Esophagus squamous epithelium (tissue), 5 donors: ENCODE measurements around the gene TMEM8B. TPM values are rescaled to one million over a fixed set of nuclear protein-coding genes. Genes with fewer than 3 reads are reported as not detected.

Source experiments
- DNase-seq: peaks from one replicate; lab custom pipeline; 2025; lab: John Stamatoyannopoulos, UW
- H3K27ac ChIP-seq, 4 donors: fragments of 200-600 bp; sonication (generic); one replicate each; pipeline ENCODE4 v1.5.1; 2016 to 2019; ENCODE audit warnings: mild to moderate bottlenecking in 1 of 4
- H3K27me3 ChIP-seq, 4 donors: fragments of 200-600 bp; sonication (generic); 1 replicate in 3 of 4; 2 replicates in 1 of 4; pipeline versions ENCODE4 v1.5.1 to v1.6.0; 2017 to 2021; ENCODE audit warnings: antibody characterized with exemption in 1 of 4
- H3K36me3 ChIP-seq, 3 donors: fragments of 200-600 bp; sonication (generic); one replicate each; pipeline ENCODE4 v1.5.1; 2016 to 2019
- H3K4me1 ChIP-seq, 3 donors: fragments of 200-600 bp; sonication (generic); one replicate each; pipeline ENCODE4 v1.5.1; 2017 to 2019
- H3K4me3 ChIP-seq, 4 donors: fragments of 200-600 bp; sonication (generic); 1 replicate in 3 of 4; 2 replicates in 1 of 4; pipeline ENCODE4 v1.5.1; 2016 to 2019; ENCODE audit warnings: mild to moderate bottlenecking in 2 of 4, moderate library complexity in 1 of 4
- H3K9me3 ChIP-seq, 3 donors: fragments of 200-600 bp; sonication (generic); one replicate each; pipeline ENCODE4 v1.5.1; 2016 to 2019
- POLR2A ChIP-seq, 4 donors: fragments of 450-650 bp; IDR thresholded peaks; one replicate each; pipeline ENCODE4 v1.6.1; 2017; ENCODE audit warnings: antibody characterized with exemption in 4 of 4, mild to moderate bottlenecking in 4 of 4, moderate library complexity in 3 of 4
- WGBS, 2 donors: methylation state at CpG; one replicate each; pipeline ENCODE4 v1.1.5; 2018; 5-methylcytosine and 5-hydroxymethylcytosine counted together
- intact Hi-C: fragments of 100-400 bp; cut with DNase I; formaldehyde crosslinking; loops from one replicate; pipeline ENCODE4 v1.15.0; 2022
- total RNA-seq, 4 donors: library from RNA; depleted of rRNA; stranded (reverse); fragments of >200 nt; gene quantifications; one replicate each; pipeline ENCODE4 v1.1.0, GENCODE V29; 2016
- TF ChIP-seq, protein P1 (sequence below), 6 experiments: fragments of 450-650 bp in 4 of 6; fragments of 200-600 bp in 2 of 6; sonication (generic) in 2 of 6; IDR thresholded peaks; one replicate each; pipeline ENCODE4 v1.5.1; 2016 to 2019; ENCODE audit warnings: antibody characterized with exemption in 6 of 6, mild to moderate bottlenecking in 4 of 6, moderate library complexity in 4 of 6
- donor health status: DM: yes; HTN: yes; CAD: no.

TMEM8B gene
- total RNA-seq, 4 donors from 2014 or later, result 0.35 to 4.8 (median 1.4) TPM

DNA sequence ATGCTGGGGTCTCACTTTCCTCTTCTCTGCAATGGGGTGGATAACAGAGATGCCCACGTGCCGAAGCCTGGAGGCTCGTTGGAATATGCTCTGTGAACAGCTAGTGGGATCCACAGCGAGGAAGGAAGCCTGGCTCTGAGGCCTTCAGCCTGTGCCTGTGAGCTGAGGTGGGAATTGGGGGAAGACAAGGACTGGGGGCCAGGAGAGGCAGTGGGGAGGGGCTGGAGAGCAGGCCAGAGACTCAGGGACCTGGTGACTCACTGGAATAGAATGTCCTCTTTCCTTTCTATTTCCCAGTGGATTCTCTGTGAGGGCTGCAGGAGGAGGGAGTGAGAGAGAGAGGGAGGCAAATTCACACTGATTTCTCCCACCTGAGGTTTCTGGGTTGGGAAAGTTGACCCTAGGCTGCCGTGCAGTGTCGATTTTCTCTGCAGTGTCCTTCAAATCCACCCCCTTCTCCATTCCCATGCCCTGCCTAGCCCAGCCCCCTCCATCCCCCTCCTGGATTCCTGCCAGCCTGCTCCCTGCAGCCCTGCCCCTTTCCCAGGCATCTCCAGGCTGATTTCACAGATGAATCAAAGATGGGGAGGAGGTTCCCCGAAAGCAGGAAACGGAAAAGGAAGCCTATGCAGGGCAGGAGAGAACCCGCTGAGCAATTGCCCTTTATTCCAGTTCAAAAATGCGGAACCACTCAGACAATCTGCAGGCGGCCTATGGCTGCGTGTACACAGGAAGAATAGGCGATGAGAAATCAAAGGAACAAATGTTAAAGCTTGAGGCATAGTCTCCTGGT is 78.9 kb downstream of the TMEM8B start:
- H3K9me3 ChIP-seq, result no peaks in the 10 kb centered on the region
- H3K27ac ChIP-seq, result peak overlapping the region; percentile 69 to 95 (median 90)
- DNase-seq, result no peak
- H3K27me3 ChIP-seq, result peaks cover 0 to 5% (median 0%) of the 10 kb centered on the region in 4 donors
- peak overlapping the region in 3 of 4 donors; percentile 22 to 56 (median 25) for H3K4me3 ChIP-seq
- H3K4me1 ChIP-seq, result peaks cover 45 to 89% (median 58%) of the 10 kb centered on the region in 3 donors
- 26 to 43% methylated on average over 6 to 11 of the region's 13 CpGs for WGBS, 2 donors
- intact Hi-C loops, result no loop called here
- no peaks in the 10 kb centered on the region for H3K36me3 ChIP-seq
- TF ChIP-seq, protein P1, sequence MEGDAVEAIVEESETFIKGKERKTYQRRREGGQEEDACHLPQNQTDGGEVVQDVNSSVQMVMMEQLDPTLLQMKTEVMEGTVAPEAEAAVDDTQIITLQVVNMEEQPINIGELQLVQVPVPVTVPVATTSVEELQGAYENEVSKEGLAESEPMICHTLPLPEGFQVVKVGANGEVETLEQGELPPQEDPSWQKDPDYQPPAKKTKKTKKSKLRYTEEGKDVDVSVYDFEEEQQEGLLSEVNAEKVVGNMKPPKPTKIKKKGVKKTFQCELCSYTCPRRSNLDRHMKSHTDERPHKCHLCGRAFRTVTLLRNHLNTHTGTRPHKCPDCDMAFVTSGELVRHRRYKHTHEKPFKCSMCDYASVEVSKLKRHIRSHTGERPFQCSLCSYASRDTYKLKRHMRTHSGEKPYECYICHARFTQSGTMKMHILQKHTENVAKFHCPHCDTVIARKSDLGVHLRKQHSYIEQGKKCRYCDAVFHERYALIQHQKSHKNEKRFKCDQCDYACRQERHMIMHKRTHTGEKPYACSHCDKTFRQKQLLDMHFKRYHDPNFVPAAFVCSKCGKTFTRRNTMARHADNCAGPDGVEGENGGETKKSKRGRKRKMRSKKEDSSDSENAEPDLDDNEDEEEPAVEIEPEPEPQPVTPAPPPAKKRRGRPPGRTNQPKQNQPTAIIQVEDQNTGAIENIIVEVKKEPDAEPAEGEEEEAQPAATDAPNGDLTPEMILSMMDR (IDR thresholded peaks at IDR 0.05), result no peak
- no peak for TF ChIP-seq POLR2A (IDR thresholded peaks at IDR 0.05)

DNA sequence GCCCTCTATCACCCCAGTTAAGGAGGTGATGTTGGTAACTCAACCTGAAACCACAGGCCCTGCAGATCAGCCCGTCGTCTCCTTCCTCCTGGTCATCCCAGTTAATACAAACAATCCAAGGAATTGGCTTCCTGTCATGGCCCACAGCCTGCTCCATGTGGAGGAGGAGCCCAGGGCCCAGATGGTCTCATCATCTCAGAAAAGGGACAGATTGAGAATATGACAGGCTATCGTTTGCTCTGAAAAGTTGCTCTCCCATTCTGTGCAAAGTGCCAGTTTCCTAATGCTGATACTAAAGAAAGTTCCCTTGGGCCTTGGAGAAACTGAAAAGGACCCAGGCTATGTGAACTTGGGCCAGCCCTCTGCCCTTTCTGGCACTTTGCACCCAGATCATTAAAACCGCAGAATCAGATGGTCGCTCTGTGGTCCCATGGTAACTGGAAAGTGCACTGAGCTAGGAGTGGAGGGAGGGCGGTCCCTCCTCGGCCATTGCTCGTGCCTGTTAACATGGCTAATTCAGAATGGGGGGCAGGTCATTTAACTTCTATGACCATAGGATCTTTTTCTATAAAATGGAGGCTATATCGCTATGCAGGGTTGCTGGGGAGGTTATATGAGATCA is 79.6 kb downstream of the TMEM8B start:
- intact Hi-C loops, result no loop called here

DNA sequence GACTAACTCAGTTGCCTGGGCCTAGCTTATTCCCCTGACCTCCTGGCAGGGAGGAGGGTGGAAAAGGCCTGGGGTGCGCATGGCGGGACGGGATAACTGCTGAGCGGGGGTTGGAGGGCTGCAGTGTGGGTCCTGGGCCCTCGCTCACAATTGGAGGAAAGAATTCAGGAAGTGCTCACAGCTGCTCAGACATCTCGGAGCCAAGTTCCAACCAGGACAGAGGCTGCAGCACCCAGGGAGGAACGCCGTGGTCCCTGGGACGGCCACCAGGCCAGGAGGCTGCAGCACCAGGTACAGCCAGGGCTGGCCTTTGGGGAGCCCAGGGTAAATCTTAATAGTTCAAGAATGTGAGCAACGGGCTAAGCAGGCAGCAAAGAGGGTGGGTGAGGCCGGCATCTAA is 80.2 kb downstream of the TMEM8B start, which contains the start of gene SPAAR:
TSS of gene SPAAR (plus strand) at position 217 of the 400 bp plus-strand sequence. CDS start 974 bp downstream, outside the sequence.
- no peaks in the 10 kb centered on the region for H3K36me3 ChIP-seq
- H3K27me3 ChIP-seq, result peaks cover 0 to 5% (median 0%) of the 10 kb centered on the region in 4 donors
- H3K4me1 ChIP-seq, result peaks cover 45 to 78% (median 58%) of the 10 kb centered on the region in 3 donors
- H3K4me3 ChIP-seq, result peak within 1 kb of the TSS in 1 of 4 donors; percentile 56
- intact Hi-C loops, result no loop called here
- no peaks in the 10 kb centered on the region for H3K9me3 ChIP-seq
- no peak for TF ChIP-seq POLR2A (IDR thresholded peaks at IDR 0.05)
- TF ChIP-seq, protein P1 (IDR thresholded peaks at IDR 0.05), result no peak
- DNase-seq, result no peak
- peak within 1 kb of the TSS; percentile 69 to 95 (median 90) for H3K27ac ChIP-seq
- 65 to 80% methylated on average over 6 to 10 of the region's 11 CpGs for WGBS, 2 donors

More for the DNA sequence above, 79.6 kb downstream of the TMEM8B start:
- TF ChIP-seq, protein P1 (IDR thresholded peaks at IDR 0.05), result no peak
- TF ChIP-seq POLR2A (IDR thresholded peaks at IDR 0.05), result peak in 1 of 4 donors; percentile 5
- Histone ChIP-seq H3K36me3 (no peaks in the 10 kb centered on the region), H3K27me3 (peaks cover 0 to 5% (median 0%) of the 10 kb centered on the region in 4 donors), H3K4me3 (peak overlapping the region in 1 of 4 donors; percentile 56), H3K4me1 (peaks cover 45 to 83% (median 58%) of the 10 kb centered on the region in 3 donors), H3K27ac (peak overlapping the region; percentile 69 to 95 (median 90)), H3K9me3 (no peaks in the 10 kb centered on the region)
- 55 to 71% methylated on average over 8 to 9 of the region's 9 CpGs for WGBS, 2 donors
- DNase-seq, result no peak

DNA sequence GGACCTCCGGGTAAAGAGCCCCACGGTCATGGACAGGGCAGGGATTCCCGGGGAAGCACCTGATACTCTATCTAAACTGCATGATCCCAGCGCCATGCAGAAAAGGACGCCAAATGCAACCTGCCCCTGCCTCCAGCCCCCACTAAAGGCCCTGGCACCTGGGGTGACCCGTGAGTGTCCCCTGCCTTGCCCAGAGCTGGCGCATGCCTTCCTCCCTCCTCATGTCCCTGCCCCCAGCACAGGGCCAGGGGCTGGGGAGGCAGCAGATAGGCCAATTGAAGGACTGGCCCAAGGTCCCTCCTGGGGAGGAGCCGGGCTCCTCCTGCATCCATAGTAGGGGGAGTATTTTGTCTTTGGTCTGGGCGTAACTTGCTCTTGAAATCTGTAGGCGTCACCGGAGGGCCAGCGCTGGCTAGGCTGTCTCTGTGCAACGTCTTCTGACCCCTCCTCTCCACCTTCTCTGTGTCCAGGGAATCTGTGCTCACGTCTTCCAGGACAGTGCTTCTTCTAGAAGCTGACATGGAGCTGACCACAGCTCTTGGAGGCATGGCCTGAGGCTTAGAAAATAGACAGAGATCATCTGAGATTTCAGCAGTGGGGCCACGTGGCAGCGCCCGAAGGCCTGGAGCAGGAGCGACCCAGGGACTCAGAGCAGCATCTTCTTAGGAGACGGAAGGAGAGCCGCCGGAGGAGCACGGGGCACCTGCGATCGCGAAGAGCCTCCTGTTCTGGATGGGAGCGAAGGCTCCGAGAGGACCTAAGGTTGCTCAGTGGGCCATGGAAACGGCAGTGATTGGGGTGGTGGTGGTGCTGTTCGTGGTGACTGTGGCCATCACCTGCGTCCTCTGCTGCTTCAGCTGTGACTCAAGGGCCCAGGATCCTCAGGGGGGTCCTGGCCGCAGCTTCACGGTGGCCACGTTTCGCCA is 80.9 kb downstream of the TMEM8B start:
- H3K27ac ChIP-seq, result peak overlapping the region; percentile 69 to 95 (median 90)
- intact Hi-C loops, result no loop called here
- peak overlapping the region in 1 of 4 donors; percentile 10 for H3K4me3 ChIP-seq
- peaks cover 45 to 78% (median 56%) of the 10 kb centered on the region in 3 donors for H3K4me1 ChIP-seq
- peaks cover 0 to 5% (median 0%) of the 10 kb centered on the region in 4 donors for H3K27me3 ChIP-seq
- no peak for DNase-seq
- WGBS, 2 donors, result 91% methylated on average over 8 to 22 of the region's 34 CpGs
- no peak for TF ChIP-seq POLR2A (IDR thresholded peaks at IDR 0.05)
- TF ChIP-seq, protein P1 (IDR thresholded peaks at IDR 0.05), result no peak
- no peaks in the 10 kb centered on the region for H3K36me3 ChIP-seq
- no peaks in the 10 kb centered on the region for H3K9me3 ChIP-seq
